ENCODE data around the gene WDPCP.
"Not testable (repeated sequence)": the region's sequence is repeated elsewhere in the genome, so short reads cannot be mapped to it uniquely, and the experiment has no call there.

Gene WDPCP

GRCh38 chr2:63078852-63079606, 509.2 kb downstream of the WDPCP start:
- H3K79me2 ChIP-seq (ENCODE audit: control insufficient read depth, low read length), result no peaks in the 10 kb centered on the region
- H3K9me3 ChIP-seq (ENCODE audit: control insufficient read depth, insufficient read depth, low read length), result no peaks in the 10 kb centered on the region
- no peaks in the 10 kb centered on the region for H3K36me3 ChIP-seq (ENCODE audit: control insufficient read depth, low read length)
- no peaks in the 10 kb centered on the region for H3F3A ChIP-seq (ENCODE audit: control insufficient read depth, insufficient read depth)
- no peak overlapping the region for H3K4me2 ChIP-seq (ENCODE audit: low read length)
- no peaks in the 10 kb centered on the region for H3K9me2 ChIP-seq (replicated peaks; ENCODE audit: control insufficient read depth, low read length)
- H3K27ac ChIP-seq (ENCODE audit: low read depth, low read length), result no peak overlapping the region
- H4K20me1 ChIP-seq (ENCODE audit: control insufficient read depth, insufficient read depth, low read depth, low read length), result no peaks in the 10 kb centered on the region
- H3K27me3 ChIP-seq (ENCODE audit: control insufficient read depth, low read length), result no peaks in the 10 kb centered on the region
- no peak overlapping the region for H3K4me3 ChIP-seq (ENCODE audit: low read length)
- TF ChIP-seq, protein P1, sequence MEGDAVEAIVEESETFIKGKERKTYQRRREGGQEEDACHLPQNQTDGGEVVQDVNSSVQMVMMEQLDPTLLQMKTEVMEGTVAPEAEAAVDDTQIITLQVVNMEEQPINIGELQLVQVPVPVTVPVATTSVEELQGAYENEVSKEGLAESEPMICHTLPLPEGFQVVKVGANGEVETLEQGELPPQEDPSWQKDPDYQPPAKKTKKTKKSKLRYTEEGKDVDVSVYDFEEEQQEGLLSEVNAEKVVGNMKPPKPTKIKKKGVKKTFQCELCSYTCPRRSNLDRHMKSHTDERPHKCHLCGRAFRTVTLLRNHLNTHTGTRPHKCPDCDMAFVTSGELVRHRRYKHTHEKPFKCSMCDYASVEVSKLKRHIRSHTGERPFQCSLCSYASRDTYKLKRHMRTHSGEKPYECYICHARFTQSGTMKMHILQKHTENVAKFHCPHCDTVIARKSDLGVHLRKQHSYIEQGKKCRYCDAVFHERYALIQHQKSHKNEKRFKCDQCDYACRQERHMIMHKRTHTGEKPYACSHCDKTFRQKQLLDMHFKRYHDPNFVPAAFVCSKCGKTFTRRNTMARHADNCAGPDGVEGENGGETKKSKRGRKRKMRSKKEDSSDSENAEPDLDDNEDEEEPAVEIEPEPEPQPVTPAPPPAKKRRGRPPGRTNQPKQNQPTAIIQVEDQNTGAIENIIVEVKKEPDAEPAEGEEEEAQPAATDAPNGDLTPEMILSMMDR (IDR thresholded peaks at IDR 0.05; ENCODE audit: low read depth, low read length, poor library complexity, severe bottlenecking), result peak; percentile 69
- no peak for TF ChIP-seq EZH2phosphoT487 (IDR thresholded peaks at IDR 0.05; ENCODE audit: borderline replicate concordance, low read length)
- no peaks in the 10 kb centered on the region for H3K4me1 ChIP-seq (ENCODE audit: control insufficient read depth, low read length)

- not testable (repeated sequence) for H3F3A ChIP-seq (ENCODE audit: control insufficient read depth, insufficient read depth); H3K9me3 ChIP-seq (ENCODE audit: control insufficient read depth, insufficient read depth, low read length); H3K4me3 ChIP-seq (ENCODE audit: low read length); H3K27ac ChIP-seq (ENCODE audit: low read depth, low read length); H3K27me3 ChIP-seq (ENCODE audit: control insufficient read depth, low read length); H3K79me2 ChIP-seq (ENCODE audit: control insufficient read depth, low read length); H3K36me3 ChIP-seq (ENCODE audit: control insufficient read depth, low read length); H3K4me1 ChIP-seq (ENCODE audit: control insufficient read depth, low read length); H4K20me1 ChIP-seq (ENCODE audit: control insufficient read depth, insufficient read depth, low read depth, low read length); H3K9me2 ChIP-seq (replicated peaks; ENCODE audit: control insufficient read depth, low read length); H3K4me2 ChIP-seq (ENCODE audit: low read length)
Measured at GRCh38 chr2:63074399-63074798, 513.9 kb downstream of the WDPCP start.

DNA sequence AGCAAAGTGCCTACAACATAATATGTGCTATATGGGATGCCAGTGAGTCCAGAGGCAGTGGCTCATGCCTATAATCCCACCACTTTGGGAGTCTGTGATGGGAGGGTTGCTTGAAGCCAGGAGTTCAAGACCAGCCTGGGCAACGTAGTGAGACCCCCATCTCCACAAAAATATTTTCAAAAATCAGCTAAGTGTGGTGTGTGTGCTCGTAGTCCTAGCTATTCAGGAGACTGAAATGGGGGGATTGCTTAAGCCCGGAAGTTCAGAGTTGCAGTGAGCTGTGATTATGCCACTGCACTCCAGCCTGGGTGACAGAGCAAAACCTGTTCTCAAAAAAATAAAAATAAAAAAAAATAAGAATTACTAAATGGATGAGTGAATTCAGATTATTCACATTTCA, 514.3 kb downstream of the WDPCP start:
- TF ChIP-seq, protein P1 (IDR thresholded peaks at IDR 0.05; ENCODE audit: low read depth, low read length, poor library complexity, severe bottlenecking), result no peak
- TF ChIP-seq EZH2phosphoT487 (IDR thresholded peaks at IDR 0.05; ENCODE audit: borderline replicate concordance, low read length), result no peak
- Histone ChIP-seq H3K79me2 (ENCODE audit: control insufficient read depth, low read length) (no peaks in the 10 kb centered on the region), H3K4me1 (ENCODE audit: control insufficient read depth, low read length) (no peaks in the 10 kb centered on the region), H3K27me3 (ENCODE audit: control insufficient read depth, low read length) (no peaks in the 10 kb centered on the region), H3K36me3 (ENCODE audit: control insufficient read depth, low read length) (no peaks in the 10 kb centered on the region), H3F3A (ENCODE audit: control insufficient read depth, insufficient read depth) (no peaks in the 10 kb centered on the region), H3K4me2 (ENCODE audit: low read length) (no peak overlapping the region), H4K20me1 (ENCODE audit: control insufficient read depth, insufficient read depth, low read depth, low read length) (no peaks in the 10 kb centered on the region), H3K9me2 (replicated peaks; ENCODE audit: control insufficient read depth, low read length) (no peaks in the 10 kb centered on the region), H3K27ac (ENCODE audit: low read depth, low read length) (no peak overlapping the region), H3K4me3 (ENCODE audit: low read length) (no peak overlapping the region), H3K9me3 (ENCODE audit: control insufficient read depth, insufficient read depth, low read length) (no peaks in the 10 kb centered on the region)

- Histone ChIP-seq H4K20me1 (ENCODE audit: control insufficient read depth, insufficient read depth, low read depth, low read length) (no peaks in the 10 kb centered on the region), H3K36me3 (ENCODE audit: control insufficient read depth, low read length) (no peaks in the 10 kb centered on the region), H3F3A (ENCODE audit: control insufficient read depth, insufficient read depth) (no peaks in the 10 kb centered on the region), H3K9me2 (replicated peaks; ENCODE audit: control insufficient read depth, low read length) (no peaks in the 10 kb centered on the region), H3K4me1 (ENCODE audit: control insufficient read depth, low read length) (no peaks in the 10 kb centered on the region), H3K79me2 (ENCODE audit: control insufficient read depth, low read length) (no peaks in the 10 kb centered on the region), H3K4me3 (ENCODE audit: low read length) (no peak overlapping the region), H3K27ac (ENCODE audit: low read depth, low read length) (no peak overlapping the region), H3K4me2 (ENCODE audit: low read length) (no peak overlapping the region), H3K9me3 (ENCODE audit: control insufficient read depth, insufficient read depth, low read length) (no peaks in the 10 kb centered on the region), H3K27me3 (ENCODE audit: control insufficient read depth, low read length) (peaks cover 3% of the 10 kb centered on the region)
- no peak for TF ChIP-seq EZH2phosphoT487 (IDR thresholded peaks at IDR 0.05; ENCODE audit: borderline replicate concordance, low read length)
- TF ChIP-seq, protein P1 (IDR thresholded peaks at IDR 0.05; ENCODE audit: low read depth, low read length, poor library complexity, severe bottlenecking), result no peak
Measured at GRCh38 chr2:63071664-63072063, 516.6 kb downstream of the WDPCP start.
